Effector memory CD4-positive, alpha-beta T cell (primary cell): ENCODE data around the gene STIM1.

Experiments
- DNase-seq, 3 donors: peaks; one replicate each; pipeline ENCODE4 v3.0.0-alpha.2; 2020
- H3K27ac ChIP-seq: 2 replicates; pipeline ENCODE4 v1.7.0; 2013; ENCODE audit warnings: mild to moderate bottlenecking, low read length, moderate library complexity; ENCODE audit not compliant: insufficient read depth, poor library complexity, severe bottlenecking
- H3K27me3 ChIP-seq: replicated peaks from 2 replicates; pipeline ENCODE4 v1.7.0; 2013; ENCODE audit warnings: mild to moderate bottlenecking, low read length; ENCODE audit not compliant: insufficient read depth, control insufficient read depth, poor library complexity, severe bottlenecking
- H3K36me3 ChIP-seq: 2 replicates; pipeline ENCODE4 v1.7.0; 2013; ENCODE audit warnings: mild to moderate bottlenecking, low read length, moderate library complexity; ENCODE audit not compliant: control insufficient read depth, insufficient read depth
- H3K4me1 ChIP-seq: 2 replicates; pipeline ENCODE4 v1.7.0; 2013; ENCODE audit warnings: low read length, mild to moderate bottlenecking; ENCODE audit not compliant: control insufficient read depth, insufficient read depth, poor library complexity, severe bottlenecking
- H3K4me3 ChIP-seq: 2 replicates; pipeline ENCODE4 v1.7.0; 2013; ENCODE audit warnings: low read length, low read depth, mild to moderate bottlenecking; ENCODE audit not compliant: insufficient read depth, poor library complexity, severe bottlenecking
- H3K9me3 ChIP-seq: 2 replicates; pipeline ENCODE4 v1.7.0; 2013; ENCODE audit warnings: mild to moderate bottlenecking, low read length, moderate library complexity; ENCODE audit not compliant: control insufficient read depth

The STIM1 gene

GRCh38 chr11:3985631-3986030 lies 130.2 kb downstream of the STIM1 start:
- H3K36me3 ChIP-seq, result peaks cover 3% of the 10 kb centered on the region
- no peaks in the 10 kb centered on the region for H3K9me3 ChIP-seq
- H3K27ac ChIP-seq, result no peak overlapping the region
- H3K4me3 ChIP-seq, result no peak overlapping the region
- DNase-seq, result no peak
- no peaks in the 10 kb centered on the region for H3K27me3 ChIP-seq
- no peaks in the 10 kb centered on the region for H3K4me1 ChIP-seq

GRCh38 chr11:3986301-3986700 lies 130.8 kb downstream of the STIM1 start:
- no peak overlapping the region for H3K27ac ChIP-seq
- no peaks in the 10 kb centered on the region for H3K4me1 ChIP-seq
- H3K4me3 ChIP-seq, result no peak overlapping the region
- peaks cover 2% of the 10 kb centered on the region for H3K36me3 ChIP-seq
- DNase-seq, result no peak
- no peaks in the 10 kb centered on the region for H3K27me3 ChIP-seq
- no peaks in the 10 kb centered on the region for H3K9me3 ChIP-seq

- no peak for DNase-seq
- Histone ChIP-seq H3K27me3 (no peaks in the 10 kb centered on the region), H3K9me3 (no peaks in the 10 kb centered on the region), H3K36me3 (peaks cover 5% of the 10 kb centered on the region), H3K4me3 (no peak overlapping the region), H3K27ac (no peak overlapping the region), H3K4me1 (no peaks in the 10 kb centered on the region)
Observed at GRCh38 chr11:3989276-3989920, 133.9 kb downstream of the STIM1 start.

GRCh38 chr11:3989921-3990290 lies 134.4 kb downstream of the STIM1 start:
- Histone ChIP-seq H3K27me3 (no peaks in the 10 kb centered on the region), H3K4me3 (no peak overlapping the region), H3K36me3 (peaks cover 5% of the 10 kb centered on the region), H3K4me1 (no peaks in the 10 kb centered on the region), H3K9me3 (no peaks in the 10 kb centered on the region), H3K27ac (no peak overlapping the region)
- DNase-seq, result no peak

GRCh38 chr11:3990406-3990805 lies 134.9 kb downstream of the STIM1 start:
- Histone ChIP-seq H3K9me3 (no peaks in the 10 kb centered on the region), H3K27ac (no peak overlapping the region), H3K4me1 (no peaks in the 10 kb centered on the region), H3K27me3 (no peaks in the 10 kb centered on the region), H3K4me3 (no peak overlapping the region), H3K36me3 (peaks cover 5% of the 10 kb centered on the region)
- DNase-seq, result no peak

GRCh38 chr11:3992964-3993363 lies 137.5 kb downstream of the STIM1 start:
- Histone ChIP-seq H3K4me1 (no peaks in the 10 kb centered on the region), H3K27ac (no peak overlapping the region), H3K9me3 (no peaks in the 10 kb centered on the region), H3K4me3 (no peak overlapping the region), H3K36me3 (peaks cover 5% of the 10 kb centered on the region), H3K27me3 (no peaks in the 10 kb centered on the region)
- DNase-seq, result no peak

GRCh38 chr11:3994030-3994640 lies 138.7 kb downstream of the STIM1 start:
- no peak for DNase-seq
- H3K4me3 ChIP-seq, result no peak overlapping the region
- no peaks in the 10 kb centered on the region for H3K4me1 ChIP-seq
- no peaks in the 10 kb centered on the region for H3K27me3 ChIP-seq
- H3K27ac ChIP-seq, result no peak overlapping the region
- H3K9me3 ChIP-seq, result no peaks in the 10 kb centered on the region
- peaks cover 5% of the 10 kb centered on the region for H3K36me3 ChIP-seq

GRCh38 chr11:3995307-3995706 lies 139.8 kb downstream of the STIM1 start:
- H3K27me3 ChIP-seq, result no peaks in the 10 kb centered on the region
- H3K4me3 ChIP-seq, result no peak overlapping the region
- no peak overlapping the region for H3K27ac ChIP-seq
- H3K9me3 ChIP-seq, result no peaks in the 10 kb centered on the region
- H3K4me1 ChIP-seq, result no peaks in the 10 kb centered on the region
- DNase-seq, result no peak
- H3K36me3 ChIP-seq, result peaks cover 5% of the 10 kb centered on the region

GRCh38 chr11:3995949-3996554 lies 140.6 kb downstream of the STIM1 start:
- peaks cover 5% of the 10 kb centered on the region for H3K36me3 ChIP-seq
- no peaks in the 10 kb centered on the region for H3K27me3 ChIP-seq
- no peak overlapping the region for H3K27ac ChIP-seq
- H3K9me3 ChIP-seq, result no peaks in the 10 kb centered on the region
- no peaks in the 10 kb centered on the region for H3K4me1 ChIP-seq
- H3K4me3 ChIP-seq, result no peak overlapping the region
- DNase-seq, result no peak

- DNase-seq, result no peak
- no peak overlapping the region for H3K27ac ChIP-seq
- no peaks in the 10 kb centered on the region for H3K9me3 ChIP-seq
- no peak overlapping the region for H3K4me3 ChIP-seq
- peaks cover 5% of the 10 kb centered on the region for H3K36me3 ChIP-seq
- H3K27me3 ChIP-seq, result no peaks in the 10 kb centered on the region
- H3K4me1 ChIP-seq, result no peaks in the 10 kb centered on the region
Observed at GRCh38 chr11:3996651-3997050, 141.2 kb downstream of the STIM1 start.
